Activated CD8-positive, alpha-beta memory T cell treated with anti-CD3 and anti-CD28 coated beads, Interleukin-2, amount 50 U/mL, for 1 hour (primary cell): ENCODE measurements around the gene LRRK1.

Experiments used
- DNase-seq: peaks from one replicate; pipeline ENCODE4 v3.0.0-alpha.2; 2020; ENCODE audit errors: extremely low read depth

The LRRK1 gene

GRCh38 chr15:100909989-100910955, 8.9 kb upstream of the LRRK1 start:
- DNase-seq: no peak

GRCh38 chr15:100911086-100911485, 8.1 kb upstream of the LRRK1 start:
- DNase-seq: no peak

- DNase-seq: no peak
These were observed 5.2 kb upstream of the LRRK1 start for GRCh38 chr15:100913961-100914360.

GRCh38 chr15:100914876-100915275, 4.3 kb upstream of the LRRK1 start:
- no peak for DNase-seq

- peak; percentile 4 for DNase-seq
These were observed 995 bp upstream of the LRRK1 start for GRCh38 chr15:100918034-100918689.

GRCh38 chr15:100919481-100920405, 586 bp downstream of the LRRK1 start:
- DNase-seq: no peak

- DNase-seq: no peak
These were observed 1.5 kb downstream of the LRRK1 start for GRCh38 chr15:100920516-100921135.

GRCh38 chr15:100922192-100923040, 3.3 kb downstream of the LRRK1 start:
- no peak for DNase-seq

- DNase-seq: no peak
These were observed 3.9 kb downstream of the LRRK1 start for GRCh38 chr15:100923076-100923475.

GRCh38 chr15:100923902-100924301, 4.7 kb downstream of the LRRK1 start:
- DNase-seq: no peak

GRCh38 chr15:100924436-100924835, 5.3 kb downstream of the LRRK1 start:
- no peak for DNase-seq

- DNase-seq: no peak
These were observed 6.3 kb downstream of the LRRK1 start for GRCh38 chr15:100925480-100925879.

GRCh38 chr15:100926258-100926657, 7.1 kb downstream of the LRRK1 start:
- no peak for DNase-seq

GRCh38 chr15:100926971-100927756, 8.0 kb downstream of the LRRK1 start:
- no peak for DNase-seq

- DNase-seq: no peak
These were observed 9.6 kb downstream of the LRRK1 start for GRCh38 chr15:100928632-100929280.

GRCh38 chr15:100929641-100930042, 10.5 kb downstream of the LRRK1 start:
- DNase-seq: no peak

- no peak for DNase-seq
These were observed 11.2 kb downstream of the LRRK1 start for GRCh38 chr15:100930306-100930848.

GRCh38 chr15:100931143-100931890, 12.2 kb downstream of the LRRK1 start:
- no peak for DNase-seq
